GM21723 (cell line): Measurements from ENCODE around the gene VASH2.

Source experiments
- ATAC-seq: cut with Tn5 transposase; IDR thresholded peaks from one replicate; pipeline ENCODE4 v1.9.1; 2021; ENCODE audit warnings: mild to moderate bottlenecking, moderate library complexity; ENCODE audit not compliant: unreplicated experiment

Gene VASH2

DNA sequence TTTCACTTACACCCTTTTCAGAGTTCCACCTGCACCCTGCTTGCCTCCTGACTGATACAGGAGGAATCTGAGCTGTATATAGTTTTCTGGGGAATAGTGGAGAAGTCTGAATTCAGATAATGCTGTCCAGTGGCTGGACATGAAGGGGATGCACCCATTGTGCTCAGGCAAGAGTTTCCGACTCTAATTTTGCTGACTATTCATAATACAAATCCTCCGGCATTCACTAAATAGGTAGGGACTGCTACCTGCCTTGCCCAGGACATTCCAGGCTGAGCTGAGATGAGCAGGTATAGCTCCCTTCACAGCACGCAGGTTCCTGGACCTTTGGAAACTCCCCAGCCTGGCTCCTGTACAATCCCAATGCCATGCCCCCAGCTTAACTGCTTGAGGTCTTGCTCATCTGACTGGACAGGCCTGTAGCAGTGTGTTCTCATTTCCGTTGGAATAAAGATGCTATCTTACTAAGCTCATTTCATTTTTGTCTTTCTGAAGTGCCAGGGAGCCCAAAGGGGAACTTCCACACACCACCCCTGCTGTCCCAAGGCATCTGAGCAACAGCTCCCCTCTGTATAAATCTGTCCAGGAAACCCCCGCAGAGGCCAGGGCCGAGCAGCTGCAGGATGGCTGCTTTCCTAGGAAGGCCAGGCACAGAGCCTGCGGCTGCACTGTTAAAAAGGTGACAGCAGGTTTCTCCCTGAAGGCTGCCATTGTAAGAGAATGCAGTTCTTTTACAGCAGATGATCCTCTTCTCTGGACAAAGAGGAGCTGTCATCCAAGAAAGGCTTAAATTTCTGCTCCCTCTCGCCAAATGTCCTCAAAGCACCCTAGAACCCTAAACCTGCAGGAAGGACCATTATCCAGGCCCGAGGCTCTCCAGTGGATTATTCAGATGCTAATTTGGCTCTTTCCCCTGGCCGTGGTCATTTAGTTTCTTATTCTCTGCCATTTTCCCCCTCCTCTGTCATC lies 21.7 kb upstream of the VASH2 start:
- ATAC-seq = no peak

DNA sequence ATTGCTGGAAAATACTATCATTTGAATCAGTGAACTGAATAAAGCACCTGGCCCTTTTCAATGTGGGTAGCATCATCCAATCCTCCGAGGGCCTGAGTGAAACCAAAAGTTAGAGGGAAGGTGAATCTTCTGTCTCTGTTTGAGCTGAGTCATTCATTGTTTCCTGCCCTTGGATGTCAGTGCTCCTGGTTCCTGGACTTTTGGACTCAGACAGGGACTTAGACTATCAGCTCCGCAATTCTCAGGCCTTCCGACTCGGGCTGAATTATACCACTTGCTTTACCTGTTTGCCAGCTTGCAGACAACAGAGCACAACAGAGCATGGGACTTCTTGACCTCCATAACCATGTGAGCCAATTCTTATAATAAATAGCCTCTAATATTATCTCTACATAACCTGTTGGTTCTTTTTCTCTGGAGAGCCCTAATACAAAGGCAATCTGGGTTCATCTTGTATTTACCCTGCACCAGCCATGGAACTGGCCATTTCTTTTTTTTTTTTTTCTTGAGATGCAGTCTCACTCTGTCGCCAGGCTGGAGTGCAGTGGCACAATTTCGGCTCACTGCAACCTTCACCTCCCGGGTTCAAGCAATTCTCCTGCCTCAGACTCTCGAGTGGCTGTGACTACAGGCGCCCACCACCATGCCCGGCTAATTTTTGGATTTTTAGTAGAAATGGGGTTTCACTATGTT lies 19.2 kb upstream of the VASH2 start:
- no peak for ATAC-seq

DNA sequence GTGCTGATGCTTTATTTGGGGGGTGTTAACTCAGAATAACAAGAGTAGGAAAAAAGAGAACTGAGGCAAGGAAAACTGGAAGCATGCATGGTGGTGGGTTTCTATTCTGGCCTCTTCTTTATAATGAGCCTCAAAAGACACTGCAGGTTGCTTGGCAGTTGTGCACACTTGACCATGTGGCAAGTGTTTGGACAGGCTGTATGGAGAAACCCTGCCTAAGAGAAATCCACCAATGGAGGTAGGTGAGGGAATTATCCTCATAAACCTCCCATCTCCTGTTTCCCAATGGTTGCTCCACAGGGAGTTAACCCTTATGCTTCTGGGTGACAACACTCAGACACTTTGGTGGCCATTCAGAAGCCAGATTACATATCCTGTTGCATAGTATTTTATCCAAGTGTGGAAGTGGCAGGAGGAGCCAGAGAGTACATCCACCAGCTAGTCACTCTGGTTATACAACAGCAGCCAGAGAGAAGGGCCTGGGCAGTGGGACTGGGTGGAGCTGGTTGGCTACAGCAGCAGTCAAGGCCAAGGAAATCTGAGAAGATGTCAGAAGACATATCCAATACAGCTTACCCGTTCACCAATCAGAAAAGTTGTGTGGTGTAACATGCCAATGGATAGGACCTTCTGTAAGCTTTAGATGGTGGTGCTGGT lies 16.4 kb upstream of the VASH2 start:
- ATAC-seq = no peak

DNA sequence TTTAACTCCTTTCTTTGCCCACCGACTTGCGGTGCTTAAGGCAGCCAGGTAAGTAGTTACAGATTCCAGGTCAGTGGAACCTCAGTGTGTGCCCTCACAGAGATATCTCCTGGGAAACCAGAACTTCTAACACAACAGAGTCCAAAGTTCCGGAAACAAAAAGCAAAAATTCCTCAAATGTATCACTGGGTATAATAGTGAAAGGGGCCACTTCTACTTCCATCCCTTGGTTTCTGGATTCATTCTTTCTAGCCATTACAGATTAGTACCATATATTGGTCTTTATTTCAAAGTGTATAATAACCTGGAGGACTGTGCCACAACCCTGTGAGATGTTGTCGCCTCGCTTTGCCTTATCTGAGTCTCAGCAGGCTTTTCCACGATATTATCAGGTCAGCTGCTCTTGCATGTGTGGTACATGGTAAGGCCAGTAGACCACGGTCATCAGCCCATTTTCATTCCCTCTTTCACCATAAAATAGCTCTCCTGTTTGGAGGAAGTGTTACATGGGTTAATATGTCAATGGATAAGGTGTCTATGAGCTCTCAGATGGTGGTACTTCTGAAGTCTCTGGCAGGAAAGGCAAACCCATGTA lies 14.9 kb upstream of the VASH2 start:
- no peak for ATAC-seq

DNA sequence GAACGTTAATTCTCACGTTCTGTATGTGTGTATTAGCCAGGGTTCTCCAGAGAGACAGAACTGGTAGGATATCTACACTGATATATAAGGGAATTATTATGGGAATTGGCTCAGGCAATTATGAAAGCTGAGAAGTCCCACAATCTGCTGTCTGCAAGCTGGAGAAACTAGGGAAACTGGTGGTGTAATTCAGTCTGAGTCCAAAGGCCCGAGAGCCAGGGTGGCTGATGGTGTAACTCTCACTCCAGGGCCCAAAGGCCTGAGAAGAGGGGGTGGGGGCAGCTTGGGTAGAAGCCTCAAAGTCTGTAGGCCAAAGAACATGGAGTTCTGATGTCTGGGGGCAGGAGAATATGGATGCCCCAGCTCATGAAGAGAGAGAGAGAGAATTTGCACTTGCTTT lies 13.3 kb upstream of the VASH2 start:
- no peak for ATAC-seq

DNA sequence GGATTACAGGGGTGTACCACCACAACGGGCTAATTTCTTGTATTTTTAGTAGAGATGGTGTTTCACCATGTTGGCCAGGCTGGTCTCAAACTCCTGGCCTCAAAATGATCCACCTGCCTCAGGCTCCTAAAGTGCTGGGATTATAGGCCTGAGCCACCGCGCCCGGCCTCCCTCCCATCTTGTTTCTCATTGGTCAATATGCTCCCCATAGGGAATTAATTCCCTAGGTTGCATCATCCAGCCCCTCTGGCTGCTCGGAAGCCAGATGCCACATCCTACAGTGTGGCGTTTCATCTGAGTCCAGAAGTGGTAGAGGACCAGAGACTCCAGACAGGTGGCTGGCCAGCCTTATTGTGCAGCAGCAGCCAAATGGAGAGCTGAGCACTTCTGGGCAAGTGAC lies 11.5 kb upstream of the VASH2 start:
- no peak for ATAC-seq

DNA sequence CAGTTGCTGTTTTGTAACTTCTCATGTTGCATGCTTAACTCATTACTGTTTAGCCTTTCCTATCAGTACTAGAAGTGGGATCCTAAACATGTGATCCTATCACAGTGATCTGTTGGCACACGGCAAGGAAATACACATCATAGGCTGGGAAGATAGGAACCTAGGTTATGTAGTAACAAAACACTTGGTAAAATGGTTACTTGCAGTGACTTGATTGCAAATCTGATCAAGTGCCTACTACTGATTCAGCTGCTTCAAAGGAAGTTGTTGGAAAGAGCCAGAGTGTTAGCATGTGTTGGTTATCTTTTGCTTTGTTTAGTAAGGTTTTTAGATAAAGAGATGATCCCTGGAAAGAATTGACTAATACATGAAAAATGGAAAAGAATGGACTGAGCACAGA lies 8.9 kb upstream of the VASH2 start:
- ATAC-seq = no peak

DNA sequence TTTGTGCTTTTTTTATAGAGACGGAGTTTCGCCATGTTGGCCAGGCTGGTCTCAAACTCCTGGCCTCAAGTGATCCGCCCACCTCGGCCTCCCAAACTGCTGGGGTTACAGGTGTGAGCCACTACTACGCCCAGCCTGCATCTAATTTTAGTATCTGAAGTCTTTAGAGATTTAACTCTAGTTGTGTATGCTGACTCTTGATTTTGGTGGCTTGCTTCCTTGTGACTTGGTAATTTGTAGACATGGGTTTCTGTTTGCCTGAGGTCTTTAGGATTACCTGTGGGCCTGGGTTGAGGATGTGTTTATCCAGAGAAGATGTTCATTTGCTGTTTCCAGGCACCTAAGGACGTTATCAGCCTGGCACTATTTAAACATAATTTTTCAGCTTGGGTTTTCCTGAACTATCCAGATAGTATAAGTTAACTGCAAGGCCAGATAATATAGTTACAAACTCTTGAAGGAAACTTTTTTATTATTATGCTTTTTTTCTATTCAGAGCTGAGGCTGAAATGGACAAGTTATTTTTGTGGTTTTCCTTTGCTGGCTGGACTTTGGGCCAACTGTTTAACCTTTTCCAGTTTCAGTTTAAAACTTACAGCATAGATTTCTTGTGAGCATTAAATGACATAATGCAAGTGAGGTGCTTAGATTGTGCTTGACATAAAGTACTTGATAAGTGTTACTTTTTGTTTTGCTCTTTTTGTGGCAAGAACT lies 7.5 kb upstream of the VASH2 start:
- no peak for ATAC-seq

DNA sequence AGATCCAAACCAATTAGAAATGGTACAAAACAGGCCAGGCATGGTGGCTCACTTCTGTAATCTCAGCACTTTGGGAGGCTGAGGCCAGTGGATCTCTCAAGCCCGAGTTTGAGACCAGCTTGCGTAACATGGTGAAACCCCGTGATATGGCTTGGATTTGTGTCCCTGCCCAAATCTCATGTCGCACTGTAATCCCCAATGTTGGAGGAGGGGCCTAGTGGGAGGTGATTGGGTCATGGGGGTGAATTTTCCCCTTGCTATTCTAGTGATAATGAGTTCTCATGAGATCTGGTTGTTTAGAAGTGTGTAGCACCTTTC lies 7.0 kb upstream of the VASH2 start:
- no peak for ATAC-seq

DNA sequence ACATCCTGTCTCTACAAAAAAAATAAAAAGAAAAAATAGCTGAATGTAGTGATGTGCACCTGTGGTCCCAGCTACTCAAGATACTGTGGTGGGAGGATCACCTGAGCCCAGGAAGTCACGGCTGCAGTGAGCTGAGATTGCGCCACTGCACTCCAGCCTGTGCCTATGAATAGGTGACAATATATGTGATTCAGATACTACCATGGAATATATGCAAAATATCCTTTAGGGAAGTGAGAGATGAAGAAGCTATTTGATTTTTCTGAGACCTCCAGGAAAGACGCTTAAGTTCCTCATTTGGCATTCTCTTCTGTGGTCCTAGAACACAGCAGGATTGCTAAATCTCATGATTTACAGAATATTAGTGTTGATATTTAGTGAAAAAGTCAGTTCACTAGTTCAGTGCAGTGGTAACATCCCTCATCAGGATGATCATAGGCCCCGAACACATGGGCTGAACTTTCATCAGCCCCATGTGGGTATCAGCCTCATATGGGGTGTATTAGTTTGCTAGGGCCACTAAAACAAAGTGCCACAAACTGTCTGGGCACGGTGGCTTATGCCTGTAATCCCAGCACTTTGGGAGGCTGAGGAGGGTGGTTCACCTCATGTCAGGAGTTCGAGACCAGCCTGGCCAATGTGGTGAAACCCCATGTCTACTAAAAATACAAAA lies 6.0 kb upstream of the VASH2 start:
- no peak for ATAC-seq

DNA sequence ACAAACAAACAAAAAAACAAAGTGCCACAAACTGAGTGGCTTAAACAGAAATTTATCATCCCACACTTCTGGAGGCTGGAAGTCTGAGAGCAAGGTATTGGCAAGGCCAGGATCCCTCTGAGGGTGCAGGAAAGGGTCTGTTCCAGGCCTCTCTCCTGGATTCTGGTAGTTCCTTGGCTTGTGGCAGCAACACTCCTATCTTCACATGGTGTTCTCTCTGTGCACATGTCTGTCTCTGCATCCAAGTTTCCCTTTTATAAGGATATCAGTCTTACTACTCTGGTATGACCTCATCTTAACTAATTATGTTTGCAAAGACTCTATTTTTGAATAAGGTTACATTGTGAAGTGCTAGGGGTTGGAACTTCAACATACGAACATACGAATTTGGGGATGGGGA lies 5.3 kb upstream of the VASH2 start:
- ATAC-seq = no peak

DNA sequence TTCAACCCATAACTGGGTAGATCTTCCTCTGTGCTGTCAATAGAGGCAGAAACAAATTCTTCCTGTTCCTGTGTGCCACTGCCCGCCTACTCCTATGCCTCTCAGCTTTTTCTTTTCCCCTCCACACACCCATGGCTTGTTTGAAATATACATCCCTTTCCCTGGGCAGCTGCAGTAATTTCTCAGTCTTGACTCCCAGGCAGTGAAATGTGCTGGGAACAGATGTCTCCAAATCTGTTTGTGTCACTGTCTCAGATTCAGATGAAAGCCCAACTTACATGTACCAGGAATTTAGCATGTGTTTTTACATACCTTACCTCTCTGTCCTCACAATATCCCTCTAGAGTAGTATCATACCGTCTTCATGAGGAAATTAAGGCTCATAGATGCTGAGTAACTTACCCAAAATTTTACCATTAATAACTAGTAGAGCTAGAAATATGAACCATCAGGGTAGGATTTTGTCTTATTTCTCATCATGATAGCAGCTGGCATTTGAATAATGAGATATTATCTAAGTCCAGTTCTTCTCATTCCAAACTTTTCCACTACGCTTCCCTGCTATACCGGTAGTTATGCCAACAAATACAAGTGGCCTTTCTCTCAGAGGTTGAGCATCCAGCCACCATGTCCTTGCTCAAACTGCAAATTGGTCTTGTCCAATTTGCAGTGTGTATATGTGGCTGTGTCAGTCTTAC lies 4.7 kb upstream of the VASH2 start:
- ATAC-seq = no peak

DNA sequence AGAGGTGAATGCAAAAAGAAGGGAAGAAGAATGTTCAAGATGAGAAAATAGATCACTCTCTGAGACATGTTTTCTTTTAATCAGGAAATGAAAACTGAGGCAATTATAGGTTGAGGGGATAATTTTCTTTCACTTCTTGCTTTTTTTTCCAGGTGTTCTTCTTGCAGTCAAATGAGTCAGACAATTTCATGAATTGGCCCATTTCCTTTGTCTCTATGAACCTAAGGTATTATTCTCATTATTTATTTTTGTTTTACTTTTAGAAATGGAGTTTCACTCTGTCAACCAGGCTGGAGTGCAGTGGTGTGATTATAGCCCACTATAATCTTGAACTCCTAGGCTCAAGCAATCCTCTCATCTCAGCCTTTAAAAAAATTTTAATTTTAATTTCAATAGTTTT lies 3.5 kb upstream of the VASH2 start:
- ATAC-seq = no peak

DNA sequence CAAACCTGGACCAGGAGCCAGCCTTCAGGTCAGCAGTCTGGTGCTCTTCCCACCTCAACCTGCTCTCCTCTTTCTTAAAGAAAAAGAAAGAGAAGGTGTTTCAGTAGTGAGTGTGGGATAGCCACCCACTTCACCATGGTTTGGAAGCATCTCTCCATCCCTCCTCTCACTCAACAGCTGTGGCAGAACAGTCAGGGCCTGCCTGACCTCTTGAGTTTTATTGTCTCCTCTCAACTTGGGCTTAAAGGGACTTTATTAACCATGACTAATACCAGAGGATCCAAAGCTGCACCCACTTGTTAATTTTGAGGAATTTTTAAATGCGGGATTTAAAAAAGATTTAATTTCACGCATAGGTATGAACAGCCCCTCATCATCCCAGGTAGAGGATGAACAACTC lies 570 bp upstream of the VASH2 start:
- no peak for ATAC-seq

DNA sequence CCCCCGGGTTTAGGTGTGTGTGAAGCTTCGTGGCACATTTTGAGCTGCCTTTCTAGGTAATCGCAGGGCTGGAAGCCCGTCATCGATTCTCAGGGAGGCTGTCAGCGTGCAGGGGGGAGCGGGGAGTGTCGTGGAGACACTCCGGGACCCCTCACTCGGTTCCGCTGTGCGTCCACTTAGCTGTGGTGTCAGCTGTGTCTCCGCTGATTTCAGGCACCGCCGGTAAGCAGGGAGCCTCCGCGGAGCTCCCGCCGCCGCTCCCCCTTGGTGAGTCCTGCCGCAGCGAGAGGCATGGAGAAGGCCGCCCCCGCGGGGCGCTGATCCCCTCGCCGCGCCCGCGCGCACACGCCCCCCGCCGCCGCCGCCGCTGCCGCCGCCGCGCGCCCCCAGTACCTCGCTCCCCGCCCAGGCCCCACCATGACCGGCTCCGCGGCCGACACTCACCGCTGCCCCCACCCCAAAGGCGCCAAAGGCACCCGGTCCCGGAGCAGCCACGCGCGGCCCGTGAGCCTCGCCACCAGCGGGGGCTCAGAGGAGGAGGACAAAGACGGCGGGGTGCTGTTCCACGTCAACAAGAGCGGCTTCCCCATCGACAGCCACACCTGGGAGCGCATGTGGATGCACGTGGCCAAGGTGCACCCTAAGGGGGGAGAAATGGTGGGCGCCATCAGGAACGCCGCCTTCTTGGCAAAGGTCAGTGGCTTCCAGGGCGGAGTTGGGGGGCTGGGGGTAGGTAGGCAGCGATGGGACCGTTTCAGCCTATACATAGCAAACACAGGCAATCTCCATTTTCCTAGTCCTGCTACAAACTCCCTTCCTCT lies 995 bp downstream of the VASH2 start:
- ATAC-seq = no peak

DNA sequence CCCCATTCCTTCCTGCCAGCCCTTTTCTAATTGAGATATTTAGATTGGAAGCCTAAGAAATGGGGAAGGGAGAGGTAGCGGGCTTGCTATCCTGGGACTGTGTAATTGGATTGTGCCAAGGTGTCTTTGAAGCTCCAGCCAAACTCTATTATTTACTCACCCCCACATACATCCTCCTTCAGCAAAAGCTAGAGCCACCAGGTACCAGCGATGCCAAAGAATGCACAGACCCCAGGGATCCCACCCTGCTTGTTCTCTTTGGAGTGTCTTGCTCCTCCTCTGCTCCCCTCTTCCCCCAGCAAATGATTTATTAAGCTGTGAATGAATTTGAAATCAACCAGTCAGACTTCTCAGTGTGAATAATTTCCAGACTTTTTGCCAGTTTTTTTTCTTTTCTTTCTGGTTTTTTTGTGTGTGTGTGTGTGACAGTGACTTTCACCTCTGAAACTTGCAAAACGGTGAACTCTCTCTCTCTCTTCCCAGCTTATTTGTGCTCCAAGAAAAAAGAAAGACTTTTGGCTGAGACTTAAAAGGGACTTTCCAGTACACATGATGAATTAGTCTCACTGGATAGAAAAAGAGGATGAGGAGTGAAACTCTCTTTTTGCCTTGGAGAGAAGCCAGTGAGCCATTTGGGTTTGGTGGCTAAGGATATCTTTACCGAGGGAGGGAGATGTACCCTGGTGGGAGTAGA lies 1.8 kb downstream of the VASH2 start:
- ATAC-seq = no peak

DNA sequence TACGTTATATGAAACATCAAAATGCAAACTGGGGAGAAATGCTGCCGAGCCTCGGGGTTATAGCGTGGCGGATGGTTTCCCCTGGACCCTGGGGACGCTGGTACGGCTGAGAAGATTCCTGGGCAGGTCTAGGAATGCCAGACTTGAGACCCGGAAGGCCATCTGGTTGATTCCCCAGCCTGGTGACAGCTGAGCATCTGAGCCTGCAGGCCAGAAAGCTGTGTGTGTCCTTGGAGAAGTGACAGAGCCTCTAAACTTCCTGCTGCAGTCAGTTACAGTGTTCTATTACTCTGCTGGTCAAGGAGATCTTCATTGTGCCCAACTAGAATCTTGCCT lies 2.3 kb downstream of the VASH2 start:
- ATAC-seq = no peak

DNA sequence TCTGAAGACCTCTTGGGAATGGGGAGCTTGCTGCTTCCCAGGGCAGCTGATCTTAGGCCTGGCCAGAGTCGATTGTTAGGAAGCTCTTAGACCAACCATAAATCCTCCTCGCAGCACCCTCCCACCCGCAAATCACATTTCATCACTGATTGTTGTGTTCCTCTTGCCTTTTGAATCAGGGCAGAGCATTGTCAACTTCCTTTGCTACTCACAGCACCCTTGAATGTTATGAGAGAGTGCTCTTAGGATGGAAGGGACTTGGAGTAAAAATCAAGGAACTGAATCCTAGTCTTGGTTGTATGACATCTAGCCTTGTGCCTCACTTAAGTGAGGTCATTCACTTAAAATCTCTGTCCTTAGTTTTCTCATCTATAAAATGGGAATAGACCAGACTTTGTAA lies 3.0 kb downstream of the VASH2 start:
- ATAC-seq = no peak

DNA sequence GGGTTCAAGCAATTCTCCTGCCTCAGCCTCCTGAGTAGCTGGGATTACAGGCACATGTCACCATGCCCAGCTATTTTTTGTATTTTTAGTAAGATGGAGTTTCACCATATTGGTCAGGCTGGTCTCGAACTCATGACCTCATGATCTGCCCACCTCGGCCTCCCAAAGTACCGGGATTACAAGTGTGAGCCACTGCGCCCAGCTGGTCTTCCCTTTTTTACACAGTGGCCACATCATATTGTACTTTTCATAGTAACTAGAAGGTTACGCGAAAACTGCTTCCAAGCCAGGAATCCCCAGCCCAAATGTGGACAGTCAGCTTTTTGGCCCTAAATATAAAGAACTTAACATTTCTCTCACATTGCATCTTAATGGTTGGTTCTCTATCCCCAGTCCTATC lies 4.2 kb downstream of the VASH2 start:
- no peak for ATAC-seq
